HFFc6 (cell line): ENCODE measurements around the gene ILDR2. TPM values are rescaled to one million over a fixed set of nuclear protein-coding genes. Genes with fewer than 3 reads are reported as not detected.

ENCODE experiments used
- DNase-seq: peaks from one replicate; pipeline ENCODE4 v3.0.0-alpha.2; 2018
- H3K27ac Mint-ChIP-seq: 2 replicates; pipeline ENCODE4 v1.8.0; 2020; ENCODE audit warnings: mild to moderate bottlenecking, mixed read lengths
- H3K27me3 Mint-ChIP-seq: 2 replicates; pipeline ENCODE4 v1.8.0; 2021; ENCODE audit warnings: mild to moderate bottlenecking, moderate library complexity, mixed read lengths; ENCODE audit not compliant: insufficient read depth
- H3K36me3 Mint-ChIP-seq: 2 replicates; pipeline ENCODE4 v1.8.0; 2021; ENCODE audit warnings: low read depth, mixed read lengths
- H3K4me1 Mint-ChIP-seq: 2 replicates; pipeline ENCODE4 v1.8.0; 2020; ENCODE audit warnings: low read depth, mixed read lengths
- H3K4me3 Mint-ChIP-seq: 2 replicates; pipeline ENCODE4 v1.8.0; 2020; ENCODE audit warnings: mild to moderate bottlenecking, moderate library complexity, mixed read lengths
- H3K9me3 Mint-ChIP-seq: 2 replicates; pipeline ENCODE4 v1.8.0; 2020; ENCODE audit warnings: mild to moderate bottlenecking, mixed read lengths
- CTCF ChIP-seq: fragments of 200-600 bp; sonication (generic); IDR thresholded peaks from 2 replicates; pipeline ENCODE4 v1.5.0; 2021; ENCODE audit warnings: antibody characterized with exemption, mild to moderate bottlenecking
- total RNA-seq, 6 experiments: library from RNA; stranded (reverse); fragmentation: NEBNext Ultra II Directional; extraction: Animal tissue kit (Norgen Biotek cat#: 25700); gene quantifications; 2 replicates in 1 of 6; 3 replicates in 5 of 6; pipeline ENCODE4 v1.2.3, GENCODE V29; 2021

Gene ILDR2
- total RNA-seq, 6 experiments from 2014 or later, result not detected

GRCh38 chr1:166953491-166953890, 21.8 kb downstream of the ILDR2 start:
- no peaks in the 10 kb centered on the region for H3K36me3 Mint-ChIP-seq
- no peak overlapping the region for H3K27ac Mint-ChIP-seq
- no peak for TF ChIP-seq CTCF
- H3K4me1 Mint-ChIP-seq, result peaks cover 19% of the 10 kb centered on the region
- peaks cover 9% of the 10 kb centered on the region for H3K27me3 Mint-ChIP-seq
- H3K4me3 Mint-ChIP-seq, result no peak overlapping the region
- DNase-seq, result no peak
- no peaks in the 10 kb centered on the region for H3K9me3 Mint-ChIP-seq

GRCh38 chr1:166952002-166952746, 23.2 kb downstream of the ILDR2 start:
- peak; percentile 32 for DNase-seq
- Mint-ChIP-seq H3K4me1 (peaks cover 31% of the 10 kb centered on the region), H3K36me3 (no peaks in the 10 kb centered on the region), H3K27me3 (peaks cover 9% of the 10 kb centered on the region), H3K27ac (no peak overlapping the region), H3K9me3 (no peaks in the 10 kb centered on the region), H3K4me3 (no peak overlapping the region)
- no peak for TF ChIP-seq CTCF

GRCh38 chr1:166951050-166951449, 24.3 kb downstream of the ILDR2 start:
- no peak for DNase-seq
- no peak overlapping the region for H3K27ac Mint-ChIP-seq
- no peak overlapping the region for H3K4me3 Mint-ChIP-seq
- H3K27me3 Mint-ChIP-seq, result peaks cover 9% of the 10 kb centered on the region
- H3K9me3 Mint-ChIP-seq, result no peaks in the 10 kb centered on the region
- H3K36me3 Mint-ChIP-seq, result no peaks in the 10 kb centered on the region
- no peak for TF ChIP-seq CTCF
- peaks cover 37% of the 10 kb centered on the region for H3K4me1 Mint-ChIP-seq

GRCh38 chr1:166950156-166950555, 25.2 kb downstream of the ILDR2 start:
- no peak overlapping the region for H3K4me3 Mint-ChIP-seq
- no peak overlapping the region for H3K27ac Mint-ChIP-seq
- DNase-seq, result no peak
- peaks cover 9% of the 10 kb centered on the region for H3K27me3 Mint-ChIP-seq
- no peaks in the 10 kb centered on the region for H3K36me3 Mint-ChIP-seq
- H3K9me3 Mint-ChIP-seq, result no peaks in the 10 kb centered on the region
- peaks cover 42% of the 10 kb centered on the region for H3K4me1 Mint-ChIP-seq
- TF ChIP-seq CTCF, result no peak

GRCh38 chr1:166948856-166949350, 26.4 kb downstream of the ILDR2 start:
- H3K4me1 Mint-ChIP-seq, result peaks cover 55% of the 10 kb centered on the region

More at GRCh38 chr1:166948856-166949350, 26.4 kb downstream of the ILDR2 start:
- TF ChIP-seq CTCF, result no peak
- H3K27me3 Mint-ChIP-seq, result peaks cover 9% of the 10 kb centered on the region
- no peaks in the 10 kb centered on the region for H3K9me3 Mint-ChIP-seq
- no peaks in the 10 kb centered on the region for H3K36me3 Mint-ChIP-seq
- no peak for DNase-seq
- no peak overlapping the region for H3K4me3 Mint-ChIP-seq
- no peak overlapping the region for H3K27ac Mint-ChIP-seq
